SJCRH30 (cell line): ENCODE measurements around the gene TRIM28. TPM values are rescaled to one million over a fixed set of nuclear protein-coding genes. Genes with fewer than 3 reads are reported as not detected.
"Not testable (repeated sequence)": the region's sequence is repeated elsewhere in the genome, so short reads cannot be mapped to it uniquely, and the experiment has no call there.

Experiments
- DNase-seq, 2 experiments: peaks; one replicate each; pipeline ENCODE4 v3.0.0-alpha.2; 2015 to 2020
- H3K27ac ChIP-seq: fragments of 250-450 bp; sonication (Bioruptor Pico); 2 replicates; pipeline ENCODE4 v1.5.1; 2020; ENCODE audit warnings: mild to moderate bottlenecking, moderate library complexity
- H3K27me3 ChIP-seq: fragments of 250-450 bp; sonication (Bioruptor Pico); 2 replicates; pipeline ENCODE4 v1.5.1; 2020; ENCODE audit warnings: mild to moderate bottlenecking, moderate library complexity
- H3K36me3 ChIP-seq: fragments of 250-450 bp; sonication (Bioruptor Pico); 2 replicates; pipeline ENCODE4 v1.5.1; 2020; ENCODE audit warnings: mild to moderate bottlenecking, moderate library complexity
- H3K4me1 ChIP-seq: fragments of 250-450 bp; sonication (Bioruptor Pico); 2 replicates; pipeline ENCODE4 v1.5.1; 2020; ENCODE audit warnings: mild to moderate bottlenecking, moderate library complexity
- H3K4me3 ChIP-seq: fragments of 250-450 bp; sonication (Bioruptor Pico); 2 replicates; pipeline ENCODE4 v1.5.1; 2020; ENCODE audit warnings: mild to moderate bottlenecking, moderate library complexity
- H3K9me3 ChIP-seq: fragments of 250-450 bp; sonication (Bioruptor Pico); replicated peaks from 2 replicates; pipeline ENCODE4 v1.5.1; 2020; ENCODE audit warnings: mild to moderate bottlenecking, moderate library complexity
- total RNA-seq: library from RNA; depleted of rRNA; stranded (reverse); fragments of >200 nt; shearing (Covaris generic); gene quantifications from 2 replicates; pipeline ENCODE4 v1.2.3, GENCODE V29; 2014

TRIM28 gene
- total RNA-seq, 1 experiment from 2014 or later: 586 TPM

- no peaks in the 10 kb centered on the region for H3K36me3 ChIP-seq
- H3K27me3 ChIP-seq: no peaks in the 10 kb centered on the region
- H3K27ac ChIP-seq: no peak overlapping the region
- H3K4me3 ChIP-seq: no peak overlapping the region
- H3K9me3 ChIP-seq: no peaks in the 10 kb centered on the region
- no peaks in the 10 kb centered on the region for H3K4me1 ChIP-seq
- no peak for DNase-seq
These were observed 6.7 kb upstream of the TRIM28 start for GRCh38 chr19:58536852-58537798.

- H3K9me3 ChIP-seq: no peaks in the 10 kb centered on the region
- H3K36me3 ChIP-seq: no peaks in the 10 kb centered on the region
- no peak for DNase-seq
- H3K27ac ChIP-seq: no peak overlapping the region
- no peaks in the 10 kb centered on the region for H3K27me3 ChIP-seq
- H3K4me1 ChIP-seq: no peaks in the 10 kb centered on the region
- no peak overlapping the region for H3K4me3 ChIP-seq
These were observed 5.4 kb upstream of the TRIM28 start for GRCh38 chr19:58538257-58539168.

GRCh38 chr19:58539169-58539559 lies 4.7 kb upstream of the TRIM28 start:
- not testable (repeated sequence) for H3K27me3 ChIP-seq

GRCh38 chr19:58542641-58543372 lies 1.1 kb upstream of the TRIM28 start:
- not testable (repeated sequence) for H3K9me3 ChIP-seq, H3K27me3 ChIP-seq, DNase-seq, H3K4me1 ChIP-seq, H3K27ac ChIP-seq
- Histone ChIP-seq H3K36me3 (peaks cover 29% of the 10 kb centered on the region), H3K4me3 (peak overlapping the region; percentile 99)

More at GRCh38 chr19:58539169-58539559, 4.7 kb upstream of the TRIM28 start:
- not testable (repeated sequence) for H3K27ac ChIP-seq, H3K36me3 ChIP-seq, H3K4me3 ChIP-seq, H3K4me1 ChIP-seq, DNase-seq, H3K9me3 ChIP-seq

GRCh38 chr19:58544591-58545285 lies 874 bp downstream of the TRIM28 start:
- peak in 1 of 2 experiments; percentile 63 for DNase-seq
- Histone ChIP-seq H3K4me3 (peak overlapping the region; percentile 99), H3K27me3 (no peaks in the 10 kb centered on the region; the same call in 1 of the 2 replicates), H3K27ac (peak overlapping the region; percentile 75), H3K36me3 (peaks cover 49% of the 10 kb centered on the region), H3K4me1 (peaks cover 7% of the 10 kb centered on the region; the same call in 1 of the 2 replicates), H3K9me3 (no peaks in the 10 kb centered on the region)

GRCh38 chr19:58545286-58546018 lies 1.6 kb downstream of the TRIM28 start:
- no peak for DNase-seq
- no peaks in the 10 kb centered on the region for H3K9me3 ChIP-seq
- H3K4me3 ChIP-seq: peak overlapping the region; percentile 99
- no peak overlapping the region; the same call in 1 of the 2 replicates for H3K27ac ChIP-seq
- no peaks in the 10 kb centered on the region; the same call in 1 of the 2 replicates for H3K27me3 ChIP-seq
- H3K4me1 ChIP-seq: peaks cover 7% of the 10 kb centered on the region; the same call in 1 of the 2 replicates
- peaks cover 56% of the 10 kb centered on the region for H3K36me3 ChIP-seq

GRCh38 chr19:58546019-58546530 lies 2.2 kb downstream of the TRIM28 start:
- H3K36me3 ChIP-seq: peaks cover 62% of the 10 kb centered on the region
- H3K27me3 ChIP-seq: no peaks in the 10 kb centered on the region; the same call in 1 of the 2 replicates
- peaks cover 7% of the 10 kb centered on the region; the same call in 1 of the 2 replicates for H3K4me1 ChIP-seq
- H3K9me3 ChIP-seq: no peaks in the 10 kb centered on the region
- DNase-seq: no peak
- no peak overlapping the region for H3K27ac ChIP-seq
- peak overlapping the region; percentile 99 for H3K4me3 ChIP-seq

GRCh38 chr19:58547323-58548312 lies 3.8 kb downstream of the TRIM28 start:
- Histone ChIP-seq H3K36me3 (peaks cover 76% of the 10 kb centered on the region), H3K27ac (no peak overlapping the region), H3K4me3 (no peak overlapping the region), H3K27me3 (no peaks in the 10 kb centered on the region; the same call in 1 of the 2 replicates), H3K4me1 (peaks cover 7% of the 10 kb centered on the region; the same call in 1 of the 2 replicates), H3K9me3 (no peaks in the 10 kb centered on the region)
- no peak for DNase-seq

GRCh38 chr19:58548859-58549663 lies 5.2 kb downstream of the TRIM28 start:
- H3K4me3 ChIP-seq: no peak overlapping the region
- DNase-seq: no peak
- peaks cover 79% of the 10 kb centered on the region for H3K36me3 ChIP-seq
- peaks cover 7% of the 10 kb centered on the region; the same call in 1 of the 2 replicates for H3K4me1 ChIP-seq
- no peaks in the 10 kb centered on the region; the same call in 1 of the 2 replicates for H3K27me3 ChIP-seq
- no peaks in the 10 kb centered on the region for H3K9me3 ChIP-seq
- no peak overlapping the region for H3K27ac ChIP-seq

GRCh38 chr19:58549664-58550361 lies 5.9 kb downstream of the TRIM28 start:
- Histone ChIP-seq H3K27ac (no peak overlapping the region), H3K4me3 (no peak overlapping the region), H3K4me1 (peaks cover 7% of the 10 kb centered on the region; the same call in 1 of the 2 replicates), H3K36me3 (peaks cover 79% of the 10 kb centered on the region), H3K27me3 (no peaks in the 10 kb centered on the region; the same call in 1 of the 2 replicates), H3K9me3 (no peaks in the 10 kb centered on the region)
- DNase-seq: no peak
